Left ventricle myocardium inferior (tissue), 1 donor: ENCODE results near the gene ISM1. TPM values are rescaled to one million over a fixed set of nuclear protein-coding genes. Genes with fewer than 3 reads are reported as not detected.

Experiments used
- DNase-seq: peaks from one replicate; pipeline ENCODE4 v3.0.0-alpha.2; 2020
- H3K27ac ChIP-seq: fragments of 200-600 bp; replicated peaks from 2 replicates; pipeline ENCODE4 v1.8.0; 2021
- H3K27me3 ChIP-seq: fragments of 200-600 bp; 2 replicates; pipeline ENCODE4 v1.8.0; 2021; ENCODE audit warnings: low read depth
- H3K36me3 ChIP-seq: fragments of 200-600 bp; 2 replicates; pipeline ENCODE4 v1.8.0; 2021
- H3K4me1 ChIP-seq: fragments of 200-600 bp; 2 replicates; pipeline ENCODE4 v1.8.0; 2021
- H3K4me3 ChIP-seq: fragments of 200-600 bp; 2 replicates; pipeline ENCODE4 v1.8.0; 2021; ENCODE audit warnings: mild to moderate bottlenecking, moderate library complexity
- H3K9me3 ChIP-seq: fragments of 200-600 bp; replicated peaks from 2 replicates; pipeline ENCODE4 v1.8.0; 2021
- intact Hi-C: fragments of 100-400 bp; cut with micrococcal nuclease; formaldehyde crosslinking; loops from one replicate; pipeline ENCODE4 v1.11.0; 2022
- total RNA-seq: library from RNA; stranded (reverse); fragmentation: NEBNext Ultra II Directional; extraction: Animal tissue kit (Norgen Biotek cat#: 25700); gene quantifications from one replicate; pipeline ENCODE4 v1.2.1, GENCODE V29; 2021
- TF ChIP-seq, protein P1 (sequence below): fragments of 200-600 bp; IDR thresholded peaks from 2 replicates; pipeline ENCODE4 v1.8.0; 2021; ENCODE audit warnings: antibody characterized with exemption, mild to moderate bottlenecking, borderline replicate concordance
- donor health status: DM: no; HTN: yes; CAD: no; lungs with severe emphysema.

ISM1 gene
- total RNA-seq, 1 donor from 2014 or later = 1.3 TPM

DNA sequence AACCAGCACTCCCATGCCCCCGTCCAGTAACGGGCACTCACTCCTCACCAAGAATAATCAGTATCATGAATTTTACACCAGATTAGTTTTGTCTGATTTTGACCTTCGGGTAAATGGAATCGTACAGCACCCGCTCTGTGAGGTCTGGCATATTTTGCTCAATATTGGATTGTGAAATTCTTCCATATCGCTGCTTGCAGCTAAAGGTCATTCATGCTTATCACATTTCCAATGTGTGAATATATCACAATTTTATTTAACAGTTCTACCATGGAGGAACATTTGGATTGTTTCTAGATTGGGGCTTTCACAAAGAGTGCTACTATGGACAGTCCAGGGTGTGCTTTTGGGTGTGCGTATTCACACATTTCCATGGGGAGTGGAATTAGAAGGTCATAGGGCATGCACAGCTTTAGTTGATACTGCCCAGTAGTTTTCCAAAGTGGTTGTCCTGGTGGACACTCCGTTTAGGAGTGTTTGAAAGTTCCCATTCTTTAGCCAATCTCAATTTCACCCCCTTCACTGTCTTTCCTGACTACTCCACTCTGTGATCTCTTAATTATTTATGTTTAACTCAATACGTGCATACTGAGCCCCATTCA, 86.6 kb downstream of the ISM1 start:
- no peaks in the 10 kb centered on the region for H3K4me1 ChIP-seq
- peaks cover 16% of the 10 kb centered on the region for H3K9me3 ChIP-seq
- peaks cover 10% of the 10 kb centered on the region for H3K27me3 ChIP-seq
- TF ChIP-seq, protein P1, sequence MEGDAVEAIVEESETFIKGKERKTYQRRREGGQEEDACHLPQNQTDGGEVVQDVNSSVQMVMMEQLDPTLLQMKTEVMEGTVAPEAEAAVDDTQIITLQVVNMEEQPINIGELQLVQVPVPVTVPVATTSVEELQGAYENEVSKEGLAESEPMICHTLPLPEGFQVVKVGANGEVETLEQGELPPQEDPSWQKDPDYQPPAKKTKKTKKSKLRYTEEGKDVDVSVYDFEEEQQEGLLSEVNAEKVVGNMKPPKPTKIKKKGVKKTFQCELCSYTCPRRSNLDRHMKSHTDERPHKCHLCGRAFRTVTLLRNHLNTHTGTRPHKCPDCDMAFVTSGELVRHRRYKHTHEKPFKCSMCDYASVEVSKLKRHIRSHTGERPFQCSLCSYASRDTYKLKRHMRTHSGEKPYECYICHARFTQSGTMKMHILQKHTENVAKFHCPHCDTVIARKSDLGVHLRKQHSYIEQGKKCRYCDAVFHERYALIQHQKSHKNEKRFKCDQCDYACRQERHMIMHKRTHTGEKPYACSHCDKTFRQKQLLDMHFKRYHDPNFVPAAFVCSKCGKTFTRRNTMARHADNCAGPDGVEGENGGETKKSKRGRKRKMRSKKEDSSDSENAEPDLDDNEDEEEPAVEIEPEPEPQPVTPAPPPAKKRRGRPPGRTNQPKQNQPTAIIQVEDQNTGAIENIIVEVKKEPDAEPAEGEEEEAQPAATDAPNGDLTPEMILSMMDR = no peak
- no peak overlapping the region for H3K4me3 ChIP-seq
- H3K36me3 ChIP-seq = no peaks in the 10 kb centered on the region
- no peak overlapping the region for H3K27ac ChIP-seq
- intact Hi-C loops = loop anchor here (10.0 kb wide), 1 partner anchor 183 kb away; no protein-coding TSS in a partner anchor
- DNase-seq = no peak

DNA sequence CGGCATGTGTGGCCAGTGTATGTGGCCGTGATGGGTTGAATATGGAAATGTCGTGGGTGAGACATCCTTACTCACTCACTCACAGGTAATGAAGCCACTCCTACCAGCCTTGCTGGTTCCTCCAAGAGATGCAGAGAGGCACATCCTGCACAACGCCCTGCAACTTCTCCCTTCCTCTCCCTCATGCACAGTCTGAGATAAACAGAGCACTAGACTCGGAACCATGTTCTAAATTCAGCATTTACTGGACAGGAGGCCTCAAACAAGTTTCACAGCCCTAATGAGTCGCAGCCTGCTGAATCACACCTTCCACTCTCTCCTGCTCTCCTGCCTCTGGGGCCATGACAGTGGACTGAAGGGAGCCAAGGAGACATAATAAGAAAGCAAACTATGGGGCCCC, 91.2 kb downstream of the ISM1 start:
- Histone ChIP-seq H3K4me3 (no peak overlapping the region), H3K27me3 (no peaks in the 10 kb centered on the region), H3K9me3 (peaks cover 25% of the 10 kb centered on the region), H3K4me1 (no peaks in the 10 kb centered on the region), H3K27ac (no peak overlapping the region), H3K36me3 (no peaks in the 10 kb centered on the region)
- intact Hi-C loops = no loop called here
- TF ChIP-seq, protein P1 = no peak
- DNase-seq = no peak

DNA sequence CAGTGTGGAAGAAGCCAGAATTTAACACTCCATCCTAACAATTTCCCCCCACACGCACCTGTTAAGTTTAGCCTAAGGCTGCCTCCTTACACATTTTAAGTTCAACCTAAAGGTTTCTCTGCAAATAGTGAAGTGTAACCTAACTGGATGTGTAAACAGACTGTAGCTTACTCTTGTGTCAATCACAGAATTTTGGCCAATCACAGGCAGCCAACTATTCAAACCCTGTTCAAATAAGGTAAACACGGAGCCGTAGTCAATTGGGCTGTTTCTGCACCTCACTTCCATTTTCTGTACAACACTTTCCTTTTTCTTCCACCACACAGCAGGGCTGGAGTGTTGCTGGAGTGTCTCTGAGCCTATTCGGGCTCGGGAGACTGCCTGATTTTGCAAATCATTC, 92.1 kb downstream of the ISM1 start:
- Histone ChIP-seq H3K4me1 (no peaks in the 10 kb centered on the region), H3K9me3 (peaks cover 34% of the 10 kb centered on the region), H3K27me3 (no peaks in the 10 kb centered on the region), H3K27ac (no peak overlapping the region), H3K36me3 (no peaks in the 10 kb centered on the region), H3K4me3 (no peak overlapping the region)
- TF ChIP-seq, protein P1 = no peak
- intact Hi-C loops = no loop called here
- DNase-seq = no peak

DNA sequence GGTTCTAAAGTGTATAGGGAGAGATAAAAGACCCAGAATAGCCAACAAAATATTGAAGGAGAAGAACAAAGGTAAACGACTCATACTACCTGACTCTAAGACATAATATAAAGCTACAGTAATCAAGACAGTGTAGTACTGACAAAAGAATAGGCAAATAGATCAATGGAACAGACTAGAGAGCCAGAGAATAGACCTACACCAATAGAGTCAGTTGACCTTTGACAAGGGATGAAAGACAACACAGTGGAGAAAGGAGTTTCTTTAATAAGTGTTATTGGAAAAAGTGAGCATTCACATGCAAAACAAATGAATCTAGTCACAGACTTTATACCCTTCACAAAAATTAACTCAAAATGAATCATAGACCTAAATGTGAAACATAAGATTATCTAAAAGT, 96.4 kb downstream of the ISM1 start:
- H3K27ac ChIP-seq = no peak overlapping the region
- no peaks in the 10 kb centered on the region for H3K4me1 ChIP-seq
- no peak overlapping the region for H3K4me3 ChIP-seq
- peaks cover 28% of the 10 kb centered on the region for H3K9me3 ChIP-seq
- DNase-seq = no peak
- TF ChIP-seq, protein P1 = no peak
- no peaks in the 10 kb centered on the region for H3K27me3 ChIP-seq
- H3K36me3 ChIP-seq = no peaks in the 10 kb centered on the region
- intact Hi-C loops = no loop called here

DNA sequence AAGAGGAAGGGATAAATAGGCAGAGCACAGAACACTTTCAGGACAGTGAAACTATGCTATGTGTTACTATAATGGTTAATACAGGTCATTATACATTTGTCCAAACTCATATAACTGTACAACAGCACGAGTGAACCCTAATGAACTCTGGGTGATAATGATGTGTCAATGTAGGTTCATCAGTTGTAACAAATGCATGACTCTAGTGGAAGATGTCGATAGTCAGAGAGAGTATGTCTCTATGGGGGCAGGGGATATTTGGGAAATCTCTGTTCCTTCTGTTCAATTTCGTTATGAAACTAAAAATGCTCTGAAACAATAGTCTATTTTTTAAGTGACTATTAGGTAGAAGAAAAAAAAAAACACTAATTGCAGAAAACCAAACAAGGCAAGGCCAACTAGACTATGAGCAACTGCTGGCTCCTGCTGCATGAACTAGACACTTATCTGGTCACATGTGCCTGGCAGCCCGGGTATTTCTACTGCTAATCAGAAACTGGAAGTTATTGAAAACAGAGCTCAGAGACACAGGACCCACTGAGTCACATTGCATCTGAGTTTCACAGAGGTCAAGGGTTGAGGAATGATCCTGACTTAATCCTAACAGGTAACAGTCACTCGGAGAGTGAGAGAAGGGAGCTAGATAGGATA, 97.9 kb downstream of the ISM1 start:
- TF ChIP-seq, protein P1 = no peak
- H3K27ac ChIP-seq = no peak overlapping the region
- intact Hi-C loops = no loop called here

More for the DNA sequence above, 97.9 kb downstream of the ISM1 start:
- Histone ChIP-seq H3K9me3 (peaks cover 28% of the 10 kb centered on the region), H3K36me3 (no peaks in the 10 kb centered on the region), H3K27me3 (peaks cover 8% of the 10 kb centered on the region), H3K4me1 (no peaks in the 10 kb centered on the region), H3K4me3 (no peak overlapping the region)
- DNase-seq = no peak
